ENCODE measurements around the gene GABRA5. TPM values are rescaled to one million over a fixed set of nuclear protein-coding genes. Genes with fewer than 3 reads are reported as not detected.
A peak's percentile ranks its signal among the peaks of the same experiment; 100 is the strongest.
"Not testable (repeated sequence)": the region's sequence is repeated elsewhere in the genome, so short reads cannot be mapped to it uniquely, and the experiment has no call there.

Gene GABRA5
- not detected for total RNA-seq
- long read RNA-seq = 0 reads

- ATAC-seq = peak; percentile 75
- DNase-seq (ENCODE audit: missing footprints) = no peak
- intact Hi-C loops (cut with DNase I) = loop anchor here (5.0 to 10.0 kb wide), 3 partner anchors 692 to 1359 kb away; no protein-coding TSS in a partner anchor
These were observed at the start of gene GABRA5 for GRCh38 chr15:26866298-26867199. GABRA5 (plus strand) TSS chr15:26867062; CDS start chr15:26869249, 2,187 bp downstream.

GRCh38 chr15:26831191-26831590 is 35.7 kb upstream of the GABRA5 start:
- intact Hi-C loops (cut with DNase I); DNase-seq (ENCODE audit: missing footprints); ATAC-seq: not testable (repeated sequence)

- no peak for DNase-seq (ENCODE audit: missing footprints)
- intact Hi-C loops (cut with DNase I) = no loop called here
- no peak for ATAC-seq
These were observed 34.9 kb upstream of the GABRA5 start for GRCh38 chr15:26831951-26832350.

- ATAC-seq (no peak), DNase-seq (ENCODE audit: missing footprints) (no peak)
- intact Hi-C loops (cut with DNase I) = no loop called here
These were observed 28.0 kb upstream of the GABRA5 start for GRCh38 chr15:26838742-26839460.

- ATAC-seq (no peak), DNase-seq (ENCODE audit: missing footprints) (no peak)
- intact Hi-C loops (cut with DNase I) = no loop called here
These were observed 25.3 kb upstream of the GABRA5 start for GRCh38 chr15:26841514-26841913.

GRCh38 chr15:26841941-26842340 is 24.9 kb upstream of the GABRA5 start:
- ATAC-seq (no peak), DNase-seq (ENCODE audit: missing footprints) (no peak)
- intact Hi-C loops (cut with DNase I) = no loop called here

GRCh38 chr15:26842391-26842790 is 24.5 kb upstream of the GABRA5 start:
- intact Hi-C loops (cut with DNase I) = no loop called here
- DNase-seq (ENCODE audit: missing footprints) = no peak
- no peak for ATAC-seq

GRCh38 chr15:26844901-26845300 is 22.0 kb upstream of the GABRA5 start:
- no peak for DNase-seq (ENCODE audit: missing footprints)
- intact Hi-C loops (cut with DNase I) = no loop called here
- no peak for ATAC-seq

GRCh38 chr15:26848498-26848897 is 18.4 kb upstream of the GABRA5 start:
- intact Hi-C loops (cut with DNase I) = no loop called here
- DNase-seq (ENCODE audit: missing footprints) (no peak), ATAC-seq (no peak)

GRCh38 chr15:26850161-26850560 is 16.7 kb upstream of the GABRA5 start:
- intact Hi-C loops (cut with DNase I) = no loop called here
- DNase-seq (ENCODE audit: missing footprints) (no peak), ATAC-seq (no peak)

- DNase-seq (ENCODE audit: missing footprints) (no peak), ATAC-seq (no peak)
- intact Hi-C loops (cut with DNase I) = no loop called here
These were observed 13.9 kb upstream of the GABRA5 start for GRCh38 chr15:26852980-26853379.

- ATAC-seq = no peak
- intact Hi-C loops (cut with DNase I) = no loop called here
- no peak for DNase-seq (ENCODE audit: missing footprints)
These were observed 12.4 kb upstream of the GABRA5 start for GRCh38 chr15:26854435-26854834.

GRCh38 chr15:26864664-26865191 is 2.1 kb upstream of the GABRA5 start:
- DNase-seq (ENCODE audit: missing footprints) = no peak
- peak; percentile 56 for ATAC-seq
- intact Hi-C loops (cut with DNase I) = loop anchor here (5.0 to 10.0 kb wide), 3 partner anchors 690 to 1357 kb away; no protein-coding TSS in a partner anchor

GRCh38 chr15:26867200-26868007 is 542 bp downstream of the GABRA5 start:
- intact Hi-C loops (cut with DNase I) = loop anchor here (5.0 to 10.0 kb wide), 3 partner anchors 693 to 1360 kb away; no protein-coding TSS in a partner anchor
- DNase-seq (ENCODE audit: missing footprints) (no peak), ATAC-seq (no peak)

GRCh38 chr15:26868029-26868685 is 1.3 kb downstream of the GABRA5 start:
- no peak for DNase-seq (ENCODE audit: missing footprints)
- no peak for ATAC-seq
- intact Hi-C loops (cut with DNase I) = loop anchor here (5.0 to 10.0 kb wide), 3 partner anchors 693 to 1361 kb away; no protein-coding TSS in a partner anchor

- intact Hi-C loops (cut with DNase I) = loop anchor here (5.0 to 10.0 kb wide), 3 partner anchors 695 to 1362 kb away; no protein-coding TSS in a partner anchor
- DNase-seq (ENCODE audit: missing footprints) (no peak), ATAC-seq (no peak)
These were observed 2.8 kb downstream of the GABRA5 start for GRCh38 chr15:26869628-26870027.

GRCh38 chr15:26870346-26870745 is 3.5 kb downstream of the GABRA5 start:
- intact Hi-C loops (cut with DNase I) = no loop called here
- DNase-seq (ENCODE audit: missing footprints) (no peak), ATAC-seq (no peak)

GRCh38 chr15:26872206-26872605 is 5.3 kb downstream of the GABRA5 start:
- ATAC-seq (no peak), DNase-seq (ENCODE audit: missing footprints) (no peak)
- intact Hi-C loops (cut with DNase I) = no loop called here

Measured in Right ventricle myocardium inferior (tissue), 1 donor.